IMR-90 (cell line): ENCODE data around the gene KNCN. TPM values are rescaled to one million over a fixed set of nuclear protein-coding genes. Genes with fewer than 3 reads are reported as not detected.

Source experiments
- ATAC-seq: fragments of 200-7000 bp; cut with Tn5 transposase; 2 replicates; pipeline ENCODE4 v1.9.1; 2020; ENCODE audit warnings: low read depth, mild to moderate bottlenecking, moderate library complexity
- BruUV-seq: library from RNA; stranded (reverse); fragments of 400-500 nt; replicated peaks from 2 replicates; lab custom pipeline; 2021; lab: Mats Ljungman, UMichigan
- CTCF ChIA-PET: fragments of 300-600 bp; formaldehyde crosslinking; extraction: SDS; loops from one replicate; lab custom pipeline; 2021; ENCODE audit warnings: antibody characterized with exemption; lab: Yijun Ruan, JAX
- POLR2A ChIA-PET: fragments of 300-600 bp; sonication (Branson Sonifier 250); formaldehyde crosslinking; loops from one replicate; lab custom pipeline; 2022; ENCODE audit warnings: antibody characterized with exemption; ENCODE audit not compliant: unreplicated experiment; lab: Charles Lee
- DNase-seq: peaks from one replicate; pipeline ENCODE4 v3.0.0; 2013
- H2AFZ ChIP-seq: replicated peaks from 2 replicates; pipeline ENCODE3; 2013; ENCODE audit warnings: low read length, mild to moderate bottlenecking; ENCODE audit not compliant: poor library complexity
- H2AK5ac ChIP-seq: 2 replicates; pipeline ENCODE4 v1.6.1; 2013; ENCODE audit warnings: low read depth, low read length, inconsistent platforms
- H2AK9ac ChIP-seq: replicated peaks from 2 replicates; pipeline ENCODE3; 2013; ENCODE audit warnings: mild to moderate bottlenecking, low read depth, low read length, moderate library complexity; ENCODE audit not compliant: poor library complexity
- H2BK120ac ChIP-seq: 2 replicates; pipeline ENCODE4 v1.6.1; 2013; ENCODE audit warnings: low read depth, low read length, inconsistent platforms
- H2BK15ac ChIP-seq: 3 replicates; pipeline ENCODE4 v1.6.1; 2013; ENCODE audit warnings: low read depth, low read length, inconsistent platforms
- H2BK20ac ChIP-seq: 2 replicates; pipeline ENCODE4 v1.6.1; 2013; ENCODE audit warnings: low read depth, mild to moderate bottlenecking, inconsistent platforms, low read length, moderate library complexity
- H2BK5ac ChIP-seq: 2 replicates; pipeline ENCODE4 v1.6.1; 2013; ENCODE audit warnings: mild to moderate bottlenecking, low read depth, low read length, inconsistent platforms; ENCODE audit not compliant: poor library complexity, severe bottlenecking
- H3K14ac ChIP-seq: replicated peaks from 2 replicates; pipeline ENCODE4 v1.6.1; 2013; ENCODE audit warnings: low read depth, low read length, inconsistent platforms
- H3K18ac ChIP-seq: 2 replicates; pipeline ENCODE4 v1.6.1; 2013; ENCODE audit warnings: low read depth, low read length, control low read depth
- H3K23ac ChIP-seq: 2 replicates; pipeline ENCODE4 v1.6.1; 2013; ENCODE audit warnings: low read depth, low read length, inconsistent platforms
- H3K27ac ChIP-seq: 2 replicates; pipeline ENCODE4 v1.5.1; 2013; ENCODE audit warnings: mild to moderate bottlenecking, control low read depth, low read length; ENCODE audit not compliant: insufficient read depth
- H3K27me3 ChIP-seq: 2 replicates; pipeline ENCODE4 v1.6.1; 2013; ENCODE audit warnings: low read length; ENCODE audit not compliant: control insufficient read depth, insufficient read depth
- H3K36me3 ChIP-seq: 2 replicates; pipeline ENCODE4 v1.6.1; 2013; ENCODE audit warnings: low read length, mixed read lengths; ENCODE audit not compliant: control insufficient read depth, insufficient read depth
- H3K4ac ChIP-seq: 2 replicates; pipeline ENCODE4 v1.6.1; 2013; ENCODE audit warnings: low read depth, low read length, inconsistent platforms
- H3K4me1 ChIP-seq: 2 replicates; pipeline ENCODE4 v1.6.1; 2013; ENCODE audit warnings: low read length, mixed read lengths; ENCODE audit not compliant: control insufficient read depth, insufficient read depth
- H3K4me2 ChIP-seq: 2 replicates; pipeline ENCODE4 v1.6.1; 2013; ENCODE audit warnings: low read depth, mild to moderate bottlenecking, control low read depth, low read length, moderate library complexity
- H3K4me3 ChIP-seq: 2 replicates; pipeline ENCODE4 v1.5.1; 2013; ENCODE audit warnings: low read depth, mild to moderate bottlenecking, control low read depth, low read length, moderate library complexity; ENCODE audit not compliant: insufficient read depth
- H3K56ac ChIP-seq: 2 replicates; pipeline ENCODE4 v1.6.1; 2013; ENCODE audit warnings: low read length, inconsistent platforms; ENCODE audit not compliant: insufficient read depth; ENCODE audit errors: extremely low read depth
- H3K79me1 ChIP-seq, 2 experiments: 2 replicates each; pipeline ENCODE4 v1.6.1; 2013; ENCODE audit warnings: low read length in 2 of 2, inconsistent platforms in 1 of 2, low read depth in 1 of 2
- H3K9ac ChIP-seq: 2 replicates; pipeline ENCODE4 v1.6.1; 2013; ENCODE audit warnings: low read depth, low read length, control low read depth
- H3K9me1 ChIP-seq: 2 replicates; pipeline ENCODE4 v1.6.1; 2013; ENCODE audit warnings: low read length, inconsistent platforms; ENCODE audit not compliant: insufficient read depth
- H3K9me3 ChIP-seq: 2 replicates; pipeline ENCODE4 v1.6.1; 2013; ENCODE audit warnings: low read length; ENCODE audit not compliant: control insufficient read depth, insufficient read depth
- H4K20me1 ChIP-seq: 2 replicates; pipeline ENCODE4 v1.6.1; 2013; ENCODE audit warnings: low read length, inconsistent platforms; ENCODE audit not compliant: insufficient read depth
- H4K5ac ChIP-seq: 2 replicates; pipeline ENCODE4 v1.6.1; 2013; ENCODE audit warnings: mild to moderate bottlenecking, low read depth, low read length, control low read depth
- H4K8ac ChIP-seq, 2 experiments: 2 replicates each; pipeline ENCODE4 v1.6.1; 2013; ENCODE audit warnings: low read depth in 2 of 2, low read length in 2 of 2, control low read depth in 1 of 2, inconsistent platforms in 1 of 2
- H4K91ac ChIP-seq: 2 replicates; pipeline ENCODE4 v1.6.1; 2013; ENCODE audit warnings: low read depth, low read length, inconsistent platforms; ENCODE audit not compliant: insufficient read depth
- BHLHE40 ChIP-seq: fragments of 150-350 bp; IDR thresholded peaks from 2 replicates; pipeline ENCODE4 v1.6.1; 2016; ENCODE audit warnings: mild to moderate bottlenecking, low read depth, low read length
- CEBPB ChIP-seq: IDR thresholded peaks from 2 replicates; pipeline ENCODE4 v1.6.1; 2012; ENCODE audit warnings: low read depth, low read length, improper control_type of control experiment
- CHD1 ChIP-seq: IDR thresholded peaks from 2 replicates; pipeline ENCODE4 v1.6.1; 2012; ENCODE audit warnings: low read depth, low read length, improper control_type of control experiment
- FOS ChIP-seq: fragments of 150-350 bp; IDR thresholded peaks from 2 replicates; pipeline ENCODE4 v1.6.1; 2016; ENCODE audit warnings: low read depth, low read length
- MAFK ChIP-seq: IDR thresholded peaks from 2 replicates; pipeline ENCODE4 v1.6.1; 2012; ENCODE audit warnings: low read depth, low read length, improper control_type of control experiment
- MAZ ChIP-seq: IDR thresholded peaks from 2 replicates; pipeline ENCODE4 v1.6.1; 2012; ENCODE audit warnings: low read depth, mild to moderate bottlenecking, low read length, improper control_type of control experiment, moderate library complexity, borderline replicate concordance
- MXI1 ChIP-seq: IDR thresholded peaks from 2 replicates; pipeline ENCODE4 v1.6.1; 2012; ENCODE audit warnings: low read depth, mild to moderate bottlenecking, low read length, moderate library complexity, borderline replicate concordance
- NFE2L2 ChIP-seq: fragments of 150-350 bp; IDR thresholded peaks from 2 replicates; pipeline ENCODE4 v1.6.1; 2016; ENCODE audit warnings: low read depth, mild to moderate bottlenecking, low read length
- POLR2A ChIP-seq: IDR thresholded peaks from 2 replicates; pipeline ENCODE4 v1.6.1; 2012; ENCODE audit warnings: mild to moderate bottlenecking, low read depth, low read length
- RAD21 ChIP-seq: IDR thresholded peaks from 2 replicates; pipeline ENCODE4 v1.6.1; 2012; ENCODE audit warnings: low read length, improper control_type of control experiment
- RCOR1 ChIP-seq: IDR thresholded peaks from 2 replicates; pipeline ENCODE4 v1.6.1; 2012; ENCODE audit warnings: mild to moderate bottlenecking, low read length, improper control_type of control experiment; ENCODE audit not compliant: insufficient replicate concordance
- RFX5 ChIP-seq: IDR thresholded peaks from 2 replicates; pipeline ENCODE4 v1.8.0; 2012; ENCODE audit warnings: low read depth, mild to moderate bottlenecking, low read length, moderate library complexity
- SMC3 ChIP-seq: fragments of 150-350 bp; IDR thresholded peaks from 2 replicates; pipeline ENCODE4 v1.6.1; 2016; ENCODE audit warnings: low read depth, mild to moderate bottlenecking, antibody characterized with exemption, low read length, moderate library complexity
- WGBS, 2 experiments: methylation state at CpG; one replicate each; pipeline versions ENCODE4 v1.1.5 to v1.1.7; 2013; ENCODE audit warnings: missing lambda C conversion rate in 2 of 2; ENCODE audit not compliant: insufficient read length in 1 of 2; ENCODE audit errors: extremely low coverage in 2 of 2; 5-methylcytosine and 5-hydroxymethylcytosine counted together
- dilution Hi-C: fragments of 300-500 bp; cut with HindIII; formaldehyde crosslinking; loops from one replicate; pipeline ENCODE4 v1.14.3; 2018; ENCODE audit warnings: low sequenced_read_pairs; ENCODE audit not compliant: unreplicated experiment
- in situ Hi-C: fragments of 300-500 bp; cut with MboI; formaldehyde crosslinking; loops from 3 replicates; pipeline ENCODE4 v1.14.3; 2019; ENCODE audit warnings: low sequenced_read_pairs, inconsistent platforms, mixed read lengths
- intact Hi-C: fragments of 100-400 bp; cut with micrococcal nuclease; formaldehyde crosslinking; loops from 2 replicates; pipeline ENCODE4 v1.10.0; 2022
- polyA plus RNA-seq, 3 experiments: library from polyadenylated mRNA; depleted of rRNA; stranded (reverse); fragments of >200 nt; gene quantifications; 2 replicates each; pipeline ENCODE4 v1.2.3, GENCODE V29; 2012; ENCODE audit warnings: low replicate concordance in 1 of 3
- total RNA-seq: library from RNA; depleted of rRNA; stranded (reverse); fragments of >200 nt; gene quantifications from 2 replicates; pipeline ENCODE4 v1.2.3, GENCODE V29; 2012
- TF ChIP-seq, protein P1 (sequence below): fragments of 150-350 bp; IDR thresholded peaks from 2 replicates; pipeline ENCODE4 v1.6.1; 2016; ENCODE audit warnings: low read depth, mild to moderate bottlenecking, low read length, moderate library complexity, borderline replicate concordance
- TF ChIP-seq, protein P2 (sequence below): fragments of 150-350 bp; IDR thresholded peaks from 2 replicates; pipeline ENCODE4 v1.6.1; 2017; ENCODE audit warnings: mild to moderate bottlenecking, antibody characterized with exemption, low read length, low read depth
- TF ChIP-seq, protein P3 (sequence below): conservative IDR thresholded peaks from 2 replicates; pipeline ENCODE4 v1.5.1; 2012; ENCODE audit warnings: mild to moderate bottlenecking, low read depth, low read length, improper control_type of control experiment

The KNCN gene
- total and polyA plus RNA-seq, 2 of the 4 experiments (the other 2 are of a cell fraction), result not detected

DNA sequence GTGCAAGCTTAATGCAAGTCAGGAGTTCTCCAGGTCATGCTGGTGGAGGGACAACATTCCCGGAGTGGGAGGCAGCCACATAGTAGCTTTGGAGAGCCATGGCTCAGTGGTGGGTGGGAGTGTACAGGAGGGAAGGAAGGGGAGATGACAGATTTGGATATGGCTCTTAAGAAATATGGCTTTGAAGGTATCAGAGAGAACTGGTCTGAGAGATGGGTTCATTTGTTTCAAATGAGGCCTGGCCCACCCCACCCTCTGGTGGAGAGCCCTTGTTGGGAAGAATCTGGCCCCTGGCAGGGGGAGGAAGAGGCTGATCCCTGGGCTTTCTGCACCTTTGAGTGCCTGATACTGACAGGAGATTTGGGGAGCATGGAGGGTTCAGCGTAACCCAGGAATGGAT lies 55.7 kb downstream of the KNCN start:
- WGBS, 2 experiments, result 65% methylated on average over 2 of the region's 2 CpGs; no CpG with 5 or more reads in 1 of the 2 experiments
- in situ Hi-C loops, result no loop called here
- POLR2A ChIA-PET, result no interaction called here

More for the DNA sequence above, 55.7 kb downstream of the KNCN start:
- Histone ChIP-seq H3K18ac (no peak overlapping the region), H3K4ac (no peak overlapping the region), H3K27me3 (peaks cover 85% of the 10 kb centered on the region), H4K5ac (no peak overlapping the region), H3K9me3 (peaks cover 2% of the 10 kb centered on the region; the same call in 1 of the 2 replicates), H3K4me3 (no peak overlapping the region), H4K20me1 (peaks cover 10% of the 10 kb centered on the region; the same call in 1 of the 2 replicates), H2BK120ac (no peak overlapping the region), H3K4me2 (no peak overlapping the region), H3K9me1 (no peaks in the 10 kb centered on the region), H3K27ac (no peak overlapping the region), H3K56ac (no peak overlapping the region), H3K4me1 (no peaks in the 10 kb centered on the region), H2AFZ (no peak overlapping the region), H3K23ac (no peak overlapping the region), H2BK20ac (no peak overlapping the region), H4K8ac (no peak overlapping the region), H2AK9ac (no peak overlapping the region), H4K91ac (no peak overlapping the region), H2BK15ac (no peak overlapping the region), H3K9ac (no peak overlapping the region), H3K36me3 (no peaks in the 10 kb centered on the region), H2AK5ac (no peak overlapping the region), H3K79me1 (no peaks in the 10 kb centered on the region), H3K14ac (no peak overlapping the region), H2BK5ac (no peak overlapping the region)
- CTCF ChIA-PET, result no interaction called here
- DNase-seq (no peak), ATAC-seq (no peak)
- dilution Hi-C loops (no loop called here), intact Hi-C loops (no loop called here)
- no peak for TF ChIP-seq RAD21
- no peak for TF ChIP-seq CEBPB
- no peak for TF ChIP-seq NFE2L2
- TF ChIP-seq, protein P1, sequence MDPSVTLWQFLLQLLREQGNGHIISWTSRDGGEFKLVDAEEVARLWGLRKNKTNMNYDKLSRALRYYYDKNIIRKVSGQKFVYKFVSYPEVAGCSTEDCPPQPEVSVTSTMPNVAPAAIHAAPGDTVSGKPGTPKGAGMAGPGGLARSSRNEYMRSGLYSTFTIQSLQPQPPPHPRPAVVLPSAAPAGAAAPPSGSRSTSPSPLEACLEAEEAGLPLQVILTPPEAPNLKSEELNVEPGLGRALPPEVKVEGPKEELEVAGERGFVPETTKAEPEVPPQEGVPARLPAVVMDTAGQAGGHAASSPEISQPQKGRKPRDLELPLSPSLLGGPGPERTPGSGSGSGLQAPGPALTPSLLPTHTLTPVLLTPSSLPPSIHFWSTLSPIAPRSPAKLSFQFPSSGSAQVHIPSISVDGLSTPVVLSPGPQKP, result no peak
- no peak for TF ChIP-seq MAZ
- no peak for TF ChIP-seq RCOR1
- no peak for TF ChIP-seq FOS
- TF ChIP-seq RFX5, result no peak
- TF ChIP-seq BHLHE40, result no peak
- no peak for TF ChIP-seq MXI1
- no peak for TF ChIP-seq CHD1
- no peak for TF ChIP-seq POLR2A
- no peak for TF ChIP-seq MAFK
- TF ChIP-seq, protein P2, sequence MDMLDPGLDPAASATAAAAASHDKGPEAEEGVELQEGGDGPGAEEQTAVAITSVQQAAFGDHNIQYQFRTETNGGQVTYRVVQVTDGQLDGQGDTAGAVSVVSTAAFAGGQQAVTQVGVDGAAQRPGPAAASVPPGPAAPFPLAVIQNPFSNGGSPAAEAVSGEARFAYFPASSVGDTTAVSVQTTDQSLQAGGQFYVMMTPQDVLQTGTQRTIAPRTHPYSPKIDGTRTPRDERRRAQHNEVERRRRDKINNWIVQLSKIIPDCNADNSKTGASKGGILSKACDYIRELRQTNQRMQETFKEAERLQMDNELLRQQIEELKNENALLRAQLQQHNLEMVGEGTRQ, result no peak
- no peak for TF ChIP-seq SMC3
- TF ChIP-seq, protein P3, sequence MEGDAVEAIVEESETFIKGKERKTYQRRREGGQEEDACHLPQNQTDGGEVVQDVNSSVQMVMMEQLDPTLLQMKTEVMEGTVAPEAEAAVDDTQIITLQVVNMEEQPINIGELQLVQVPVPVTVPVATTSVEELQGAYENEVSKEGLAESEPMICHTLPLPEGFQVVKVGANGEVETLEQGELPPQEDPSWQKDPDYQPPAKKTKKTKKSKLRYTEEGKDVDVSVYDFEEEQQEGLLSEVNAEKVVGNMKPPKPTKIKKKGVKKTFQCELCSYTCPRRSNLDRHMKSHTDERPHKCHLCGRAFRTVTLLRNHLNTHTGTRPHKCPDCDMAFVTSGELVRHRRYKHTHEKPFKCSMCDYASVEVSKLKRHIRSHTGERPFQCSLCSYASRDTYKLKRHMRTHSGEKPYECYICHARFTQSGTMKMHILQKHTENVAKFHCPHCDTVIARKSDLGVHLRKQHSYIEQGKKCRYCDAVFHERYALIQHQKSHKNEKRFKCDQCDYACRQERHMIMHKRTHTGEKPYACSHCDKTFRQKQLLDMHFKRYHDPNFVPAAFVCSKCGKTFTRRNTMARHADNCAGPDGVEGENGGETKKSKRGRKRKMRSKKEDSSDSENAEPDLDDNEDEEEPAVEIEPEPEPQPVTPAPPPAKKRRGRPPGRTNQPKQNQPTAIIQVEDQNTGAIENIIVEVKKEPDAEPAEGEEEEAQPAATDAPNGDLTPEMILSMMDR, result no peak
- BruUV-seq, result no TSS peak
